Neural crest cell (in vitro differentiated cells): ENCODE results near the gene TICAM1. TPM values are rescaled to one million over a fixed set of nuclear protein-coding genes. Genes with fewer than 3 reads are reported as not detected.
"Not testable (repeated sequence)": the region's sequence is repeated elsewhere in the genome, so short reads cannot be mapped to it uniquely, and the experiment has no call there.

ENCODE experiments used
- DNase-seq: peaks from one replicate; pipeline ENCODE4 v3.0.0; 2021; ENCODE audit warnings: low read depth, mixed read lengths, low spot score
- H3K27ac Mint-ChIP-seq: one replicate; pipeline ENCODE4 v1.8.0; 2021; ENCODE audit warnings: mild to moderate bottlenecking, mixed read lengths; ENCODE audit not compliant: unreplicated experiment
- H3K27me3 Mint-ChIP-seq: 2 replicates; pipeline ENCODE4 v1.8.0; 2021; ENCODE audit warnings: low read depth, mild to moderate bottlenecking, mixed read lengths
- H3K36me3 Mint-ChIP-seq: 2 replicates; pipeline ENCODE4 v1.8.0; 2021; ENCODE audit warnings: low read depth, mild to moderate bottlenecking, mixed read lengths
- H3K4me1 Mint-ChIP-seq: 2 replicates; pipeline ENCODE4 v1.8.0; 2021; ENCODE audit warnings: mixed read lengths
- H3K4me3 Mint-ChIP-seq: one replicate; pipeline ENCODE4 v1.8.0; 2021; ENCODE audit warnings: mild to moderate bottlenecking, mixed read lengths
- H3K9me3 Mint-ChIP-seq: 2 replicates; pipeline ENCODE4 v1.8.0; 2021; ENCODE audit warnings: mixed read lengths
- total RNA-seq: library from RNA; stranded (reverse); gene quantifications from 2 replicates; pipeline ENCODE4 v1.2.1, GENCODE V29; 2021
- TF ChIP-seq, protein P1 (sequence below): fragments of 200-600 bp; sonication (generic); conservative IDR thresholded peaks from 2 replicates; pipeline ENCODE4 v1.5.0; 2021; ENCODE audit warnings: antibody characterized with exemption, mild to moderate bottlenecking

Gene TICAM1
- total RNA-seq, 1 donor from 2014 or later, result 0.72 TPM

DNA sequence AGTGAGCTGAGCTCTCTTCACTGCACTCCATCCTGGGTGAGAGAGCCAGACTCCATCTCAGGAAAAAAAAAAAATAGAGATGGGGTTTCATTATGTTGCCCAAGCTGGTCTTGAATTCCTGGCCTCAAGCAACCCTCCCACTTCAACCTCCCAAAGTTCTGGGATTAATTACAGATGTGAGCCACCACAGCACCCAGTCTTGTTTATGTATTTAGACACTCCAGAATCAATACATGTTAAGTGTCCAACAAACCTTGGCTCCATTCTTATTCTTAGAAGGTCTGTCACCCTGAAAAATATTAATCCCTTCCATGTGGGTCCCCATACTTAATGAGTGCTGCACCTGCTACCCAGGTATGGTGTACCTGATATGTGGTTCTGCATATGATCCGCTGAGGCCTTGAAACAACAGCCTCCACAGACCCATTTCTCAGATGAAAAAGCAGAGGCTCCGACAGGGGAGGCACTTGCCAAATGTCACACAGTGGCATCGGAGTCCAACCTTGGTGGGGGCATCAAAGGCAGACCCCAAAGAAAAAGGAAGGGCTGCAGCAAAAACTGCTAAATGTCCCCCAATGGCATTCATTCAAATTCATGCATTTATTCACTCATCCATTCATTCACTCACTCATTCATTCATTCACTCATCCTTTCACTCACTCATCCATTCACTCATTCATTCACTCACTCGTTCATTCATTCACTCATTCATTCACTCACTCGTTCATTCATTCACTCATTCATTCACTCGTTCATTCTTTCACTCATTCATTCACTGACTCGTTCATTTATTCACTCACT is 16.7 kb downstream of the TICAM1 start:
- TF ChIP-seq, protein P1, sequence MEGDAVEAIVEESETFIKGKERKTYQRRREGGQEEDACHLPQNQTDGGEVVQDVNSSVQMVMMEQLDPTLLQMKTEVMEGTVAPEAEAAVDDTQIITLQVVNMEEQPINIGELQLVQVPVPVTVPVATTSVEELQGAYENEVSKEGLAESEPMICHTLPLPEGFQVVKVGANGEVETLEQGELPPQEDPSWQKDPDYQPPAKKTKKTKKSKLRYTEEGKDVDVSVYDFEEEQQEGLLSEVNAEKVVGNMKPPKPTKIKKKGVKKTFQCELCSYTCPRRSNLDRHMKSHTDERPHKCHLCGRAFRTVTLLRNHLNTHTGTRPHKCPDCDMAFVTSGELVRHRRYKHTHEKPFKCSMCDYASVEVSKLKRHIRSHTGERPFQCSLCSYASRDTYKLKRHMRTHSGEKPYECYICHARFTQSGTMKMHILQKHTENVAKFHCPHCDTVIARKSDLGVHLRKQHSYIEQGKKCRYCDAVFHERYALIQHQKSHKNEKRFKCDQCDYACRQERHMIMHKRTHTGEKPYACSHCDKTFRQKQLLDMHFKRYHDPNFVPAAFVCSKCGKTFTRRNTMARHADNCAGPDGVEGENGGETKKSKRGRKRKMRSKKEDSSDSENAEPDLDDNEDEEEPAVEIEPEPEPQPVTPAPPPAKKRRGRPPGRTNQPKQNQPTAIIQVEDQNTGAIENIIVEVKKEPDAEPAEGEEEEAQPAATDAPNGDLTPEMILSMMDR, result no peak
- Mint-ChIP-seq H3K4me3 (no peak overlapping the region), H3K27ac (no peak overlapping the region), H3K36me3 (no peaks in the 10 kb centered on the region), H3K9me3 (peaks cover 7% of the 10 kb centered on the region), H3K27me3 (no peaks in the 10 kb centered on the region), H3K4me1 (peaks cover 7% of the 10 kb centered on the region)
- DNase-seq, result no peak

DNA sequence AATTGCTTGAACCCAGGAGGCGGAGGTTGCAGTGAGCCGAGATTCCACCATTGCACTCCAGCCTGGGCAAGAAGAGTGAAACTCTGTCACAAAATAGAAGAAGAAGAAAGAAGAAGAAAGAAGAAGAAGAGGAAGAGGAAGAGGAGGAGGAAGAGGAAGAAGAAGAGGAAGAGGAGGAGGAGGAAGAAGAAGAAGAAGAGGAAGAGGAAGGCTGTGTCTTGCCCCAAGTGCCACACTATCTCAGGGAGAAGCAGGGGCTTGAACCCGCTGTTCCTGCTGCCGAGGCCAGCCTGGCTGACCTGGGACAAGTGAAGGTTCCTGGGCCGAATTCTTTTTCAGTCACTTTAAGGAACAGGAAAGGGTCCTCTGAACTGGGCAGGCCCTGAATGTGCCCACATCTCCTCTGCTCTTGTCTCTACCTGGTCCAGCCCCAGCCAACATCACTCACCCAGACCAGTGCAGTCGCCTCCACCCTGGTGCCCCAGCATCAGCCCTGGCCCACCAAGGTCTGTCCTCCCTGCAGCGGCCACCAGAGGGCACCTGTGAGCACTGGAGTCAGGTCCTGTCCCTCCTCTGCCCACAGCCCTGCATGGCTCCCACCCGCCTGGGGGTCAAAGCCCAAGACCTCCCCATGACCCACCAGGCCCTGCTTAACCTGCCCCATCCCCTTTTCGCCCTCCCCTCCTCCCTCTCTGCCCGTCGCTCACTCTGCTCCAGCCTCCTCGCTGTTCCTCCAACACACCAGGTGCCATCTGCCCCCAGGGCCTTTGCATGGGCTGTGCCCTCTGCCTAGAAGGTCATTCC is 20.0 kb downstream of the TICAM1 start:
- TF ChIP-seq, protein P1, result peak; percentile 85
- Mint-ChIP-seq H3K4me3 (no peak overlapping the region), H3K27me3 (no peaks in the 10 kb centered on the region), H3K27ac (no peak overlapping the region), H3K9me3 (peaks cover 7% of the 10 kb centered on the region), H3K4me1 (peaks cover 10% of the 10 kb centered on the region), H3K36me3 (no peaks in the 10 kb centered on the region)
- DNase-seq, result peak; percentile 96

GRCh38 chr19:4807188-4807587 is 24.3 kb downstream of the TICAM1 start:
- DNase-seq, result no peak
- Mint-ChIP-seq H3K27ac (no peak overlapping the region), H3K4me3 (no peak overlapping the region), H3K4me1 (peaks cover 4% of the 10 kb centered on the region), H3K9me3 (no peaks in the 10 kb centered on the region), H3K27me3 (no peaks in the 10 kb centered on the region), H3K36me3 (no peaks in the 10 kb centered on the region)
- TF ChIP-seq, protein P1, result no peak

DNA sequence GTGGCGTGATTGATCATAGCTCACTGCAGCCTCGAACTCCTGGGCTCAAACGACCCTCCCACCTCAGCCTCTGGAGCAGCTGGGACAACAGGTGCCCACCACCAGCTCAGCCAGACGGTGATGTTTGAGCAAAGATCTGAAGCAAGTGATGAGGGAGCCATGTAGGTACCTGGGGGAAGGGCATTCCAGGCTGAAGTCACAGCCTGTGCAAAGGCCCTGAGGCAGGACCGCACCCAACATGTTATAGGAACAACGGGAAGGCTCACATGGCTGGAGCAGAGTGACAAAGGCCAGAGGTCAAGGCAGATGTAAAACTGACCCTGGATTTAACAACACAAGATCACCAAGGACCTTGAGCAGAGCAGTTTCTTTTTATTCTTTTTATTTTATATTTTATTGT is 25.1 kb downstream of the TICAM1 start:
- TF ChIP-seq, protein P1, result no peak
- H3K9me3 Mint-ChIP-seq, result no peaks in the 10 kb centered on the region
- no peaks in the 10 kb centered on the region for H3K36me3 Mint-ChIP-seq
- H3K4me3 Mint-ChIP-seq, result no peak overlapping the region
- H3K27ac Mint-ChIP-seq, result no peak overlapping the region
- H3K27me3 Mint-ChIP-seq, result no peaks in the 10 kb centered on the region
- H3K4me1 Mint-ChIP-seq, result peaks cover 4% of the 10 kb centered on the region
- no peak for DNase-seq

GRCh38 chr19:4805140-4805539 is 26.4 kb downstream of the TICAM1 start:
- H3K4me3 Mint-ChIP-seq, H3K27ac Mint-ChIP-seq, H3K4me1 Mint-ChIP-seq, H3K36me3 Mint-ChIP-seq, H3K27me3 Mint-ChIP-seq, DNase-seq, H3K9me3 Mint-ChIP-seq: not testable (repeated sequence)
